Mucosa of stomach (tissue), 1 donor: ENCODE results near the gene HEXD.
A peak's percentile ranks its signal among the peaks of the same experiment; 100 is the strongest.
"Not testable (repeated sequence)": the region's sequence is repeated elsewhere in the genome, so short reads cannot be mapped to it uniquely, and the experiment has no call there.

ENCODE experiments used
- H3K27me3 ChIP-seq: one replicate; pipeline ENCODE4 v1.7.0; 2013; ENCODE audit warnings: mild to moderate bottlenecking, low read length; ENCODE audit not compliant: control insufficient read depth, insufficient read depth
- H3K36me3 ChIP-seq: one replicate; pipeline ENCODE4 v1.7.0; 2013; ENCODE audit warnings: low read length; ENCODE audit not compliant: control insufficient read depth, insufficient read depth
- H3K4me1 ChIP-seq: one replicate; pipeline ENCODE4 v1.7.0; 2013; ENCODE audit warnings: mild to moderate bottlenecking, low read length; ENCODE audit not compliant: control insufficient read depth, insufficient read depth
- H3K4me3 ChIP-seq: one replicate; pipeline ENCODE4 v1.7.0; 2013; ENCODE audit warnings: low read length
- H3K9ac ChIP-seq: one replicate; pipeline ENCODE4 v1.7.0; 2013; ENCODE audit warnings: mild to moderate bottlenecking, low read length, moderate library complexity
- H3K9me3 ChIP-seq: one replicate; pipeline ENCODE4 v1.7.0; 2013; ENCODE audit warnings: mild to moderate bottlenecking, low read length, moderate library complexity; ENCODE audit not compliant: control insufficient read depth
- donor health status: Pancreatic carcinoma.

The HEXD gene

GRCh38 chr17:82418001-82418986 lies at the start of gene HEXD, which contains the start of gene OGFOD3:
HEXD (plus strand) TSS chr17:82418347; CDS start chr17:82419800, 1,453 bp downstream.
OGFOD3 (minus strand) TSS chr17:82418586; CDS start chr17:82418485, 101 bp downstream.
- Histone ChIP-seq H3K4me3 (peak within 1 kb of the TSS; percentile 93), H3K36me3 (peaks cover 4% of the 10 kb centered on the region), H3K4me1 (peaks cover 4% of the 10 kb centered on the region), H3K9ac (peak within 1 kb of the TSS; percentile 80), H3K27me3 (no peaks in the 10 kb centered on the region), H3K9me3 (no peaks in the 10 kb centered on the region)

- peaks cover 40% of the 10 kb centered on the region for H3K27me3 ChIP-seq
These were observed 48.9 kb upstream of the HEXD start for GRCh38 chr17:82369211-82369610.

DNA sequence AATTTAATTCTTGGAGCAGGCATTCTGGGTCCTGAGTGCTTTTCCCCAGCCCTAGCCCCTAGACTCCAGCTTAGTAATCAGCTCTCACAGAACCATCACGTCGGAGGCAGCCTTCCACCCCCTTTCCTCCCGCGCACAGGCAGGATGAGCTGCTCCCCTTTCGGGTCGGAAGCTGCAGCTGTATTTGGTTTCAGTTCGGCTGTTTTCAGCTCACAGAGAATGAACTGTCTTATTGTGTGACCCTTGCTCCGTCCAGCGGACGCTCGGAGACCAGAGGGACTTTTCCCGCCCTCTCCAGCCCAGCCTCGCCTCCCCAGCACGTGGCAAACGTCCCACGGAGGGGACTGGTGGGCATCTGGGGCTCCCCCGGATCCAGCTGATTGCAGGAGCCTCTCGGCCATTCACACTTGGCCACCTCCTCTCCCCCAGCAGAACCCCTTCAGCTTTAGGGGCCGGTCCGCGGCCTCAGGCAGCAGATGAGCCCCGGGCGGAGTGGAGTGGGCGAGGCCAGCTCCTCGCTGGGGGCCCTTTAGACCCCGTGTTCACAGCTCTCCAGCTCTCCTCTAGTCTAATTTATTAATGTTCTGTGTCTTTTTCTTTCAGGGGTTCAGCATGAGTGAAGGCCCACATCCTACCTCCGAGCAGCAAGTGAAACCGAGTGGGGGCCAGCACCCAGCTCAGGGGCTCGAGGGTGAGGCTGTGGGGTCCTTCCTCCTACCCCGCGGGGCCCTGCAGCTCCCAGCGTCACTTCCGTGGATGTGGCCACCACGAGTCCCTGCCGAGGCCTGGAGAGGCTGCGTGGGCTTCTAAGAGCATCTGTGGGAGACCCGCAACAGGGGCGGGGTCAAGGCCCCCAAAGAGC lies 47.4 kb upstream of the HEXD start:
- peaks cover 25% of the 10 kb centered on the region for H3K4me1 ChIP-seq
- no peak overlapping the region for H3K4me3 ChIP-seq
- H3K9me3 ChIP-seq = no peaks in the 10 kb centered on the region
- peaks cover 55% of the 10 kb centered on the region for H3K27me3 ChIP-seq
- H3K36me3 ChIP-seq = no peaks in the 10 kb centered on the region
- H3K9ac ChIP-seq = no peak overlapping the region

More at GRCh38 chr17:82369211-82369610, 48.9 kb upstream of the HEXD start:
- Histone ChIP-seq H3K36me3 (no peaks in the 10 kb centered on the region), H3K4me1 (peaks cover 25% of the 10 kb centered on the region), H3K9ac (no peak overlapping the region), H3K9me3 (no peaks in the 10 kb centered on the region), H3K4me3 (no peak overlapping the region)

GRCh38 chr17:82371333-82372248 lies 46.6 kb upstream of the HEXD start, which contains the start of gene UTS2R:
UTS2R (plus strand) TSS chr17:82371765; CDS start chr17:82374325, 2,560 bp downstream.
- no peaks in the 10 kb centered on the region for H3K9me3 ChIP-seq
- peaks cover 25% of the 10 kb centered on the region for H3K4me1 ChIP-seq
- no peaks in the 10 kb centered on the region for H3K36me3 ChIP-seq
- peaks cover 63% of the 10 kb centered on the region for H3K27me3 ChIP-seq
- no peak within 1 kb of the TSS for H3K4me3 ChIP-seq
- H3K9ac ChIP-seq = no peak within 1 kb of the TSS

DNA sequence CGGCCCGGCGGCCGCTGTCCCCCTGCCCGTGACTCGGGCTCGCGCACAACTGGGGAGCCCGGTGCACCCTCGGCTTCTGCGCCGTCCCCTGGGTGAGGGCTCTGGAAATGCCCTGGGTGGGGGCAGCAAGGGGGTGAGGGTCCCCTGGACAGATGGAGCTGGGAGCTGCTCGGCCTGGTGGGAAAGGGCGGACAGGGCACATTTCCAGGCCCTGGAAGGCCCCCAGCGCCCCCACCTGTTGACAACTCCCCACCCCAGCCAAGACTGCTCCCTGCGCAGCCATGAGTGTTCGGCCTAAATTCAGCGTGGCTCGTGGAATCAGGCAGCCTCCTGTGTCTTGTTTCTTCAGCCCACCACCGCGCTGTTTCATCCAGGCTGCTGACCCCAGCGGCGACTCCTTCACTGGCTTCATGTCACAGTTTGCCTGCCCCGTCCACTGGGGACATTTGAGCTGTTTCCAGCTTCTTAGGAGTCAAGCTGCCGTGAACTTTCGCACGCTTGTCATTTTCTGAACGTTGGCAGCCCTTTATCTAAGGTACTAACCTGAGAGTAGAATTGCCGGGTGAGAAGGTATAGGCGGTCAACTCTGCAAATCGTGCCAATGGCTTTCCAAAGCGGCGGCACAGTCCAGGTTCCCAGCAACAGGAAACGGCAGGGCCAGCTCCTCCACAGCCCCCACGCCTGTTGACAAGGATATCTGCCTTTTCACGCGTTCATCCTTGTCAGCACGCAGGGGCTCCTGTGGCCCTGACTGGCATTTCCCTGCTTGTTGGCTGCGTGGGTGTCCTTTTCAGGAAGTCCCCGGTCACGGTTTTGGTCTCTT lies 45.7 kb upstream of the HEXD start:
- Histone ChIP-seq H3K36me3 (no peaks in the 10 kb centered on the region), H3K9me3 (no peaks in the 10 kb centered on the region), H3K4me1 (peaks cover 25% of the 10 kb centered on the region), H3K4me3 (no peak overlapping the region), H3K9ac (no peak overlapping the region), H3K27me3 (peaks cover 64% of the 10 kb centered on the region)

DNA sequence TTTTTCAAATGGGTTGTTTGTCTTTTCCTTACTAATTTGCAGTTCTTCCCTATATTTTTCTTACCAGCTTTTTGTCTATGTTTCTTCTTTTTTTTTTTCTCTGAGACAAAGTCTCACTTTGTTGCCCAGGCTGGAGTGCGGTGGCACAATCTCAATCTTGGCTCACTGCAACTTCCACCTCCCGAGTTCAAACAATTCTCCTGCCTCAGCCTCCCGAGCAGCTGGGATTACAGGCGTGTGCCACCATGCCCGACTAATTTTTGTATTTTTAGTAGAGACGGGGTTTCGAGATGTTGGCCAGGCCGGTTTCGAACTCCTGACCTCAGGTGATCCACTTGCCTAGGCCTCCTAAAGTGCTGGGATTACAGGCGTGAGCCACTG lies 45.1 kb upstream of the HEXD start:
- not testable (repeated sequence) for H3K9me3 ChIP-seq, H3K36me3 ChIP-seq, H3K4me3 ChIP-seq, H3K9ac ChIP-seq
- Histone ChIP-seq H3K4me1 (peaks cover 21% of the 10 kb centered on the region), H3K27me3 (peaks cover 63% of the 10 kb centered on the region)

- Histone ChIP-seq H3K4me3 (no peak overlapping the region), H3K36me3 (no peaks in the 10 kb centered on the region), H3K27me3 (peaks cover 66% of the 10 kb centered on the region), H3K9ac (no peak overlapping the region), H3K4me1 (peaks cover 21% of the 10 kb centered on the region), H3K9me3 (no peaks in the 10 kb centered on the region)
These were observed 44.2 kb upstream of the HEXD start for GRCh38 chr17:82373731-82374625.

GRCh38 chr17:82374626-82375331 lies 43.4 kb upstream of the HEXD start:
- H3K27me3 ChIP-seq = peaks cover 68% of the 10 kb centered on the region

GRCh38 chr17:82375359-82376041 lies 42.6 kb upstream of the HEXD start:
- peaks cover 69% of the 10 kb centered on the region for H3K27me3 ChIP-seq
- no peak overlapping the region for H3K4me3 ChIP-seq

More at GRCh38 chr17:82374626-82375331, 43.4 kb upstream of the HEXD start:
- Histone ChIP-seq H3K36me3 (no peaks in the 10 kb centered on the region), H3K4me1 (peaks cover 21% of the 10 kb centered on the region), H3K4me3 (no peak overlapping the region), H3K9ac (no peak overlapping the region), H3K9me3 (no peaks in the 10 kb centered on the region)

More at GRCh38 chr17:82375359-82376041, 42.6 kb upstream of the HEXD start:
- H3K9ac ChIP-seq = no peak overlapping the region
- no peaks in the 10 kb centered on the region for H3K9me3 ChIP-seq
- H3K4me1 ChIP-seq = peaks cover 21% of the 10 kb centered on the region
- no peaks in the 10 kb centered on the region for H3K36me3 ChIP-seq
